Activated CD4-positive, alpha-beta memory T cell treated with anti-CD3 and anti-CD28 coated beads, Interleukin-2, amount 10 ng/mL, durations not matched to agents 7 days and 5 days (primary cell): ENCODE results near the gene COX11. TPM values are rescaled to one million over a fixed set of nuclear protein-coding genes. Genes with fewer than 3 reads are reported as not detected.

ENCODE experiments used
- CTCF ChIA-PET: fragments of 350-600 bp; sonication (Branson Sonifier 250); formaldehyde crosslinking; loops from one replicate; lab custom pipeline; 2021; ENCODE audit warnings: antibody characterized with exemption, inconsistent platforms; lab: Charles Lee
- POLR2A ChIA-PET: fragments of 350-600 bp; sonication (Branson Sonifier 250); formaldehyde crosslinking; loops from one replicate; lab custom pipeline; 2021; ENCODE audit warnings: antibody characterized with exemption; lab: Charles Lee
- DNase-seq: peaks from one replicate; pipeline ENCODE4 v3.0.0-alpha.2; 2020
- H3K27ac Mint-ChIP-seq: one replicate; pipeline ENCODE4 v1.8.0; 2021; ENCODE audit warnings: mild to moderate bottlenecking, mixed read lengths
- H3K27me3 Mint-ChIP-seq: one replicate; pipeline ENCODE4 v1.8.0; 2021; ENCODE audit warnings: mixed read lengths
- H3K36me3 Mint-ChIP-seq: one replicate; pipeline ENCODE4 v1.8.0; 2021; ENCODE audit warnings: low read depth, mixed read lengths
- H3K4me1 Mint-ChIP-seq: one replicate; pipeline ENCODE4 v1.8.0; 2021; ENCODE audit warnings: mixed read lengths
- H3K4me3 Mint-ChIP-seq: one replicate; pipeline ENCODE4 v1.8.0; 2021; ENCODE audit warnings: mild to moderate bottlenecking, mixed read lengths
- H3K9me3 Mint-ChIP-seq: one replicate; pipeline ENCODE4 v1.8.0; 2021; ENCODE audit warnings: mixed read lengths
- total RNA-seq, 2 experiments: library from RNA; stranded (reverse); gene quantifications; one replicate each; pipeline ENCODE4 v1.2.3, GENCODE V29; 2021

The COX11 gene, protein sequence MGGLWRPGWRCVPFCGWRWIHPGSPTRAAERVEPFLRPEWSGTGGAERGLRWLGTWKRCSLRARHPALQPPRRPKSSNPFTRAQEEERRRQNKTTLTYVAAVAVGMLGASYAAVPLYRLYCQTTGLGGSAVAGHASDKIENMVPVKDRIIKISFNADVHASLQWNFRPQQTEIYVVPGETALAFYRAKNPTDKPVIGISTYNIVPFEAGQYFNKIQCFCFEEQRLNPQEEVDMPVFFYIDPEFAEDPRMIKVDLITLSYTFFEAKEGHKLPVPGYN
- 10 to 100 TPM; 49.1 to 50.7 TPM for total RNA-seq

- H3K4me1 Mint-ChIP-seq: peaks cover 28% of the 10 kb centered on the region
- ChIA-PET POLR2A (interaction anchor here (1.2 to 1.6 kb wide), 3 partner anchors 26 to 453 kb away, joined by 3 to 6 read pairs (median 5); partner anchors contain the start of gene MMD), CTCF (interaction anchor here (0.6 to 1.2 kb wide), 2 partner anchors 12 to 122 kb away, joined by 3 to 6 read pairs; no protein-coding TSS in a partner anchor)
- no peaks in the 10 kb centered on the region for H3K27me3 Mint-ChIP-seq
- no peak within 1 kb of the TSS for H3K4me3 Mint-ChIP-seq
- H3K9me3 Mint-ChIP-seq: no peaks in the 10 kb centered on the region
- peaks cover 12% of the 10 kb centered on the region for H3K36me3 Mint-ChIP-seq
- peak; percentile 96 for DNase-seq
- no peak within 1 kb of the TSS for H3K27ac Mint-ChIP-seq
Observed at GRCh38 chr17:54968262-54968987, at the start of gene COX11, which contains the start of gene STXBP4. Gene COX11 (minus strand): TSS chr17:54968654. CDS start chr17:54968646, 8 bp downstream. Gene STXBP4 (plus strand): TSS chr17:54968765. CDS start chr17:54986220, 17,455 bp downstream.

GRCh38 chr17:55005520-55005919 is 37.1 kb upstream of the COX11 start:
- ChIA-PET POLR2A (no interaction called here), CTCF (interaction anchor here (1.0 to 3.8 kb wide), 7 partner anchors 12 to 352 kb away, joined by 3 to 30 read pairs (median 3); no protein-coding TSS in a partner anchor)
- Mint-ChIP-seq H3K4me3 (no peak overlapping the region), H3K9me3 (no peaks in the 10 kb centered on the region), H3K36me3 (no peaks in the 10 kb centered on the region), H3K27me3 (no peaks in the 10 kb centered on the region), H3K4me1 (no peaks in the 10 kb centered on the region), H3K27ac (no peak overlapping the region)
- no peak for DNase-seq

DNA sequence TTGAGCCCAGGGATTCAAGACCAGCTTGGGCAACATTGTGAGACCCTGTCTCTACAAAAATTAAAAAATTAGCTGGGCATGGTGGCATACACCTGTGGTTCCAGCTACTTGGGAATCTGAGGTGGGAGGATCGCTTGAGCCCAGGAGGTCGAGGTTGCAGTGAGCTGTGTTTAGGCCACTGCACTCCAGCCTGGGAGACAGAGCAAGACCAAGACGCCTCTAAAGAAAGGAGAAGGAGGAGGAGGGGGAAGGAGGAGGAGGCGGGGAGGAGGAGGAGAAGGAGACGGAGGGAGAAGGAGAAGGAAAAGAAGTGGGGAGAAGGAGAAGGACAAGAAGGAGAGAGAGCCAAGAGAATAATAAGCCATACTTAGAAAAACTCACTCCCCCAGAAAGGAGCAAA is 36.0 kb upstream of the COX11 start:
- ChIA-PET CTCF (interaction anchor here (1.2 to 3.8 kb wide), 3 partner anchors 11 to 352 kb away, joined by 3 to 30 read pairs (median 7); no protein-coding TSS in a partner anchor), POLR2A (no interaction called here)
- no peaks in the 10 kb centered on the region for H3K36me3 Mint-ChIP-seq
- H3K4me1 Mint-ChIP-seq: no peaks in the 10 kb centered on the region
- no peak for DNase-seq
- H3K27me3 Mint-ChIP-seq: no peaks in the 10 kb centered on the region
- H3K9me3 Mint-ChIP-seq: no peaks in the 10 kb centered on the region
- no peak overlapping the region for H3K4me3 Mint-ChIP-seq
- no peak overlapping the region for H3K27ac Mint-ChIP-seq

GRCh38 chr17:55002458-55002857 is 34.0 kb upstream of the COX11 start:
- no peak for DNase-seq
- ChIA-PET CTCF (interaction anchor here (1.0 to 1.4 kb wide), 3 partner anchors 8 to 346 kb away, joined by 3 to 5 read pairs (median 4); no protein-coding TSS in a partner anchor), POLR2A (no interaction called here)
- Mint-ChIP-seq H3K4me3 (no peak overlapping the region), H3K27ac (no peak overlapping the region), H3K9me3 (no peaks in the 10 kb centered on the region), H3K36me3 (no peaks in the 10 kb centered on the region), H3K4me1 (no peaks in the 10 kb centered on the region), H3K27me3 (no peaks in the 10 kb centered on the region)

DNA sequence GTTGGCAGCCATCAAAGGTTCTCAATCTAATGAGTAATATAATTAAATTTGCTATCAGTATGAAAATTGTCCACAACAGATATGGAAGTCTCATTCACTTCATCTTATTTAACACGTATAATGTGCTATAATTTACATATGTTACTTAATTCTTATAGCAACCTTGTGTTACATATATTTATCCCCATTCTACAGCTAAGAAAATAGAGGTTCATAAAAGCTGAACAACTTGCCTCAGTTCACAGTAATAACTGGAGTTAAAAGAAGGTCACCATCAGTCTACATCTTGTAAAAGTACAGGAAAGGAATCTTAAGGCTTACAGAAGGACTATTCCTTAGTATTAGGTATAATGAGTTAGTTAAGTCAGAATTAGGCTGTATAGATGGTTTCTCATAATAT is 28.0 kb upstream of the COX11 start:
- DNase-seq: no peak
- H3K27ac Mint-ChIP-seq: no peak overlapping the region
- H3K4me3 Mint-ChIP-seq: no peak overlapping the region
- ChIA-PET POLR2A (no interaction called here), CTCF (interaction anchor here (1.3 to 7.6 kb wide), 2 partner anchors 100 to 360 kb away, joined by 3 to 76 read pairs; no protein-coding TSS in a partner anchor)
- no peaks in the 10 kb centered on the region for H3K36me3 Mint-ChIP-seq
- H3K4me1 Mint-ChIP-seq: no peaks in the 10 kb centered on the region
- H3K27me3 Mint-ChIP-seq: no peaks in the 10 kb centered on the region
- H3K9me3 Mint-ChIP-seq: no peaks in the 10 kb centered on the region

- Mint-ChIP-seq H3K4me1 (no peaks in the 10 kb centered on the region), H3K36me3 (no peaks in the 10 kb centered on the region), H3K27me3 (no peaks in the 10 kb centered on the region), H3K9me3 (no peaks in the 10 kb centered on the region), H3K4me3 (no peak overlapping the region), H3K27ac (no peak overlapping the region)
- ChIA-PET CTCF (interaction anchor here (0.7 to 7.6 kb wide), 26 partner anchors 8 to 521 kb away, joined by 3 to 76 read pairs (median 5); no protein-coding TSS in a partner anchor), POLR2A (interaction anchor here (1.3 kb wide), 1 partner anchor 25 kb away, joined by 5 read pairs; no protein-coding TSS in a partner anchor)
- no peak for DNase-seq
Observed at GRCh38 chr17:54992797-54993639, 24.6 kb upstream of the COX11 start.

- Mint-ChIP-seq H3K9me3 (no peaks in the 10 kb centered on the region), H3K27ac (no peak overlapping the region), H3K27me3 (no peaks in the 10 kb centered on the region), H3K4me3 (no peak overlapping the region), H3K36me3 (no peaks in the 10 kb centered on the region), H3K4me1 (no peaks in the 10 kb centered on the region)
- ChIA-PET CTCF (interaction anchor here (1.0 to 7.6 kb wide), 5 partner anchors 14 to 523 kb away, joined by 4 to 76 read pairs (median 30); no protein-coding TSS in a partner anchor), POLR2A (no interaction called here)
- DNase-seq: no peak
Observed at GRCh38 chr17:54991567-54991966, 23.1 kb upstream of the COX11 start.

- Mint-ChIP-seq H3K27me3 (no peaks in the 10 kb centered on the region), H3K4me1 (no peaks in the 10 kb centered on the region), H3K27ac (no peak overlapping the region), H3K9me3 (no peaks in the 10 kb centered on the region), H3K4me3 (no peak overlapping the region), H3K36me3 (no peaks in the 10 kb centered on the region)
- DNase-seq: no peak
- ChIA-PET CTCF (interaction anchor here (1.3 kb wide), 1 partner anchor 15 kb away, joined by 3 read pairs; no protein-coding TSS in a partner anchor), POLR2A (no interaction called here)
Observed at GRCh38 chr17:54990118-54990517, 21.7 kb upstream of the COX11 start.

- Mint-ChIP-seq H3K4me1 (no peaks in the 10 kb centered on the region), H3K27me3 (no peaks in the 10 kb centered on the region), H3K36me3 (peaks cover 5% of the 10 kb centered on the region), H3K4me3 (no peak overlapping the region), H3K9me3 (peaks cover 5% of the 10 kb centered on the region), H3K27ac (no peak overlapping the region)
- no peak for DNase-seq
- CTCF ChIA-PET: interaction anchor here (1.3 kb wide), 2 partner anchors 8 to 372 kb away, joined by 4 to 5 read pairs; no protein-coding TSS in a partner anchor
- POLR2A ChIA-PET: no interaction called here
Observed at GRCh38 chr17:54985476-54985875, 17.0 kb upstream of the COX11 start.

- Mint-ChIP-seq H3K27ac (no peak overlapping the region), H3K36me3 (peaks cover 11% of the 10 kb centered on the region), H3K4me3 (no peak overlapping the region), H3K27me3 (no peaks in the 10 kb centered on the region), H3K4me1 (peaks cover 3% of the 10 kb centered on the region), H3K9me3 (peaks cover 8% of the 10 kb centered on the region)
- POLR2A ChIA-PET: no interaction called here
- CTCF ChIA-PET: no interaction called here
- no peak for DNase-seq
Observed at GRCh38 chr17:54983260-54983659, 14.8 kb upstream of the COX11 start.

- H3K4me1 Mint-ChIP-seq: peaks cover 3% of the 10 kb centered on the region
- no peak for DNase-seq
- ChIA-PET CTCF (interaction anchor here (0.5 kb wide), 1 partner anchor 41 kb away, joined by 8 read pairs; no protein-coding TSS in a partner anchor), POLR2A (no interaction called here)
- H3K4me3 Mint-ChIP-seq: no peak overlapping the region
- H3K27ac Mint-ChIP-seq: no peak overlapping the region
- H3K27me3 Mint-ChIP-seq: no peaks in the 10 kb centered on the region
- H3K9me3 Mint-ChIP-seq: peaks cover 8% of the 10 kb centered on the region
- peaks cover 11% of the 10 kb centered on the region for H3K36me3 Mint-ChIP-seq
Observed at GRCh38 chr17:54982399-54982798, 13.9 kb upstream of the COX11 start.

DNA sequence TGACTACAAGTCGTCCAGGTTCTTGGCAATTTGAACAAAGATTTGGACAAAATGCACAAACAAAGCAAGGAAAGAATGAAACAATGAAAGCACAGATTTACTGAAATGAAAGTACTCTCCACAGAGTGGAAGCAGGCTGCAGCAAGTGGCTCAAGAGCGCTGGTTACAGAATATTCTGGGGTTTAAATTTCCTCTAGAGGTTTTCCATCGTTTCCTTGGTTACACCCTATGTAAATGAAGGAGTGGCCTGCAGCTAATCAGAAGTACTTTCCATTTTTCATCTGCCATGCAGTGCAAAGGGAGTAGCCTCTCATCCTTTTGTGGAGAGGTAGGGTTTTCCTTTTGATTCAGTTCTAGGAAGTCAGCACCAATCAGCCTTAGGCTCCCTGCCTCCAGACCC is 11.9 kb upstream of the COX11 start:
- POLR2A ChIA-PET: no interaction called here
- DNase-seq: no peak
- H3K36me3 Mint-ChIP-seq: peaks cover 11% of the 10 kb centered on the region

More for the DNA sequence above, 11.9 kb upstream of the COX11 start:
- Mint-ChIP-seq H3K9me3 (peaks cover 8% of the 10 kb centered on the region), H3K4me1 (peaks cover 8% of the 10 kb centered on the region), H3K27me3 (no peaks in the 10 kb centered on the region), H3K27ac (no peak overlapping the region), H3K4me3 (no peak overlapping the region)
- CTCF ChIA-PET: interaction anchor here (0.8 kb wide), 1 partner anchor 12 kb away, joined by 3 read pairs; the partner anchor contains the start of genes COX11 and STXBP4
